Activated CD8-positive, alpha-beta memory T cell treated with anti-CD3 and anti-CD28 coated beads for 36 hours (primary cell): Measurements from ENCODE around the gene NLRP1. TPM values are rescaled to one million over a fixed set of nuclear protein-coding genes. Genes with fewer than 3 reads are reported as not detected.
"Not testable (repeated sequence)": the region's sequence is repeated elsewhere in the genome, so short reads cannot be mapped to it uniquely, and the experiment has no call there.

Experiments
- CTCF ChIA-PET: fragments of 350-600 bp; sonication (Branson Sonifier 250); formaldehyde crosslinking; loops from one replicate; lab custom pipeline; 2021; ENCODE audit warnings: antibody characterized with exemption; lab: Charles Lee
- POLR2A ChIA-PET: fragments of 350-600 bp; sonication (Branson Sonifier 250); formaldehyde crosslinking; loops from one replicate; lab custom pipeline; 2021; ENCODE audit warnings: antibody characterized with exemption; lab: Charles Lee
- total RNA-seq, 2 experiments: library from RNA; stranded (reverse); gene quantifications; one replicate each; pipeline ENCODE4 v1.2.3, GENCODE V29; 2021

The NLRP1 gene
- total RNA-seq, 2 experiments from 2014 or later, result 19.1 to 21.8 TPM

- POLR2A ChIA-PET, result interaction anchor here (1.2 kb wide), 1 partner anchor 9 kb away, joined by 3 read pairs; the partner anchor contains the start of gene NLRP1
- CTCF ChIA-PET, result interaction anchor here (0.7 to 3.8 kb wide), 12 partner anchors 9 to 852 kb away, joined by 3 to 13 read pairs (median 4); partner anchors contain the start of genes AIPL1 and PIMREG
Measured at GRCh38 chr17:5592382-5592781, 8.1 kb upstream of the NLRP1 start.

GRCh38 chr17:5591966-5592365 lies 7.7 kb upstream of the NLRP1 start:
- ChIA-PET POLR2A (interaction anchor here (0.7 to 1.2 kb wide), 2 partner anchors 8 to 73 kb away, joined by 3 to 5 read pairs; partner anchors contain the start of gene NLRP1), CTCF (interaction anchor here (0.9 to 3.8 kb wide), 9 partner anchors 10 to 853 kb away, joined by 3 to 13 read pairs (median 5); partner anchors contain the start of genes AIPL1 and PIMREG)

- POLR2A ChIA-PET, result no interaction called here
- CTCF ChIA-PET, result interaction anchor here (0.9 to 1.5 kb wide), 3 partner anchors 118 to 961 kb away, joined by 3 to 8 read pairs (median 3); no protein-coding TSS in a partner anchor
Measured at GRCh38 chr17:5588584-5588983, 4.3 kb upstream of the NLRP1 start.

- CTCF ChIA-PET, result interaction anchor here (0.6 to 1.5 kb wide), 6 partner anchors 119 to 853 kb away, joined by 3 to 4 read pairs (median 3); partner anchors contain the start of gene AIPL1
- POLR2A ChIA-PET, result no interaction called here
Measured at GRCh38 chr17:5587438-5588032, 3.2 kb upstream of the NLRP1 start.

GRCh38 chr17:5585836-5586521 lies 1.7 kb upstream of the NLRP1 start:
- ChIA-PET POLR2A (no interaction called here), CTCF (interaction anchor here (0.9 to 2.1 kb wide), 2 partner anchors 13 to 120 kb away, joined by 5 to 7 read pairs; no protein-coding TSS in a partner anchor)

GRCh38 chr17:5585287-5585794 lies 1.0 kb upstream of the NLRP1 start:
- ChIA-PET POLR2A (no interaction called here), CTCF (interaction anchor here (0.9 to 2.1 kb wide), 4 partner anchors 12 to 850 kb away, joined by 4 to 7 read pairs (median 5); a partner anchor contains a TSS)

GRCh38 chr17:5583426-5584382 lies 605 bp downstream of the NLRP1 start:
- ChIA-PET POLR2A (interaction anchor here (0.5 to 1.4 kb wide), 2 partner anchors 9 to 18 kb away, joined by 3 read pairs; no protein-coding TSS in a partner anchor), CTCF (interaction anchor here (0.6 to 2.0 kb wide), 3 partner anchors 83 to 852 kb away, joined by 3 to 5 read pairs (median 4); a partner anchor contains a TSS)

- ChIA-PET POLR2A (no interaction called here), CTCF (no interaction called here)
Measured at GRCh38 chr17:5582209-5583185, 1.8 kb downstream of the NLRP1 start.

GRCh38 chr17:5581655-5582054 lies 2.7 kb downstream of the NLRP1 start:
- ChIA-PET POLR2A (no interaction called here), CTCF (no interaction called here)

- POLR2A ChIA-PET, result no interaction called here
- CTCF ChIA-PET, result no interaction called here
Measured at GRCh38 chr17:5580969-5581368, 3.3 kb downstream of the NLRP1 start.

- POLR2A ChIA-PET, result no interaction called here
- CTCF ChIA-PET, result no interaction called here
Measured at GRCh38 chr17:5580367-5580766, 3.9 kb downstream of the NLRP1 start.

- POLR2A ChIA-PET, CTCF ChIA-PET: not testable (repeated sequence)
Measured at GRCh38 chr17:5578768-5579167, 5.5 kb downstream of the NLRP1 start.

GRCh38 chr17:5573017-5573416 lies 11.3 kb downstream of the NLRP1 start:
- POLR2A ChIA-PET, result not testable (repeated sequence)
- CTCF ChIA-PET, result interaction anchor here (1.4 kb wide), 1 partner anchor 13 kb away, joined by 5 read pairs; no protein-coding TSS in a partner anchor

- CTCF ChIA-PET, result no interaction called here
- POLR2A ChIA-PET, result no interaction called here
Measured at GRCh38 chr17:5571281-5571680, 13.0 kb downstream of the NLRP1 start.

- ChIA-PET CTCF (no interaction called here), POLR2A (no interaction called here)
Measured at GRCh38 chr17:5565808-5566207, 18.5 kb downstream of the NLRP1 start.

GRCh38 chr17:5563456-5563855 lies 20.9 kb downstream of the NLRP1 start:
- ChIA-PET CTCF (interaction anchor here (0.6 to 0.8 kb wide), 2 partner anchors 8 to 27 kb away, joined by 3 to 4 read pairs; no protein-coding TSS in a partner anchor), POLR2A (no interaction called here)

- CTCF ChIA-PET, result interaction anchor here (0.6 to 0.8 kb wide), 2 partner anchors 8 to 27 kb away, joined by 3 to 4 read pairs; no protein-coding TSS in a partner anchor
- POLR2A ChIA-PET, result no interaction called here
Measured at GRCh38 chr17:5562661-5563360, 21.5 kb downstream of the NLRP1 start.
